ENCODE results near the gene MALRD1.
"Not testable (repeated sequence)": the region's sequence is repeated elsewhere in the genome, so short reads cannot be mapped to it uniquely, and the experiment has no call there.

The MALRD1 gene

DNA sequence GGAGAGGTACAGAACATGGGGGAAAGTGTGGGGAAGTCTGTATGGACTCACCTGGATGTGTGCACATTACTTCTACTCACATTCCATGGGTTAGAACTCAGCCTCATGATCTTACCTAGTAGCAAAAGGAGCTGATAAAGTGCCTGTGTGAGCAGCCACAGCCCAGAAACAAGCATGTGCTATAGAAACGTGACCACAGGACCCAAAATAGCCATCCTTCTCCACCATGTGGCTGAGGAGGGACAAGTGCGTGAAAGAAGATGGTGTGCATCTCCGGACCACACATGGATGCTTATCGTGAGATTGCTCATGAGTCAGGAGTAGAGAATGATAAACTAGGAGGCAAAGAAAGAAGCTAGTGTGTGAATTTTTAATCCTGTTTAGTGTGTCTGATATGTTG is 431.3 kb downstream of the MALRD1 start:
- DNase-seq (ENCODE audit: insufficient read length, low spot score) (no peak), FAIRE-seq (no peak)

DNA sequence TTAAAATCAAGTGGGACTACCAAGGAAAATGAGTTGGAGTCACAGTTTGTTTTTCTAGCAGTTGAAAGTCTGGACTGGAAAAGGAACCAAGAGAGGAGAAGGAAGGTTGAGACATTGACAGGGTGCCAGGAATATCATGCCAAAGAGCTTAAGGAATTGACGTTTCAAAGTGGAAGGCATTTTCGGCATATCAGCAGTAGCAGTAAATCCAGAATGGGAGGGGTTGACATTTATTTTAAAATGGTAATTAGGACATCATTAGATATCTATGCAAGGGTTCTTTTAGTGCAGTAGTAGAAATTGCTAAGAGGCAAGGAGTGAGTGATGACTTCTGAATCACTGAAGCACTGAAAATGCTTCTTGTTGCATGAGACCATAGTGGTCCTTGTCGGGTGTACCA is 431.8 kb downstream of the MALRD1 start:
- DNase-seq (ENCODE audit: insufficient read length, low spot score): no peak
- no peak for FAIRE-seq

DNA sequence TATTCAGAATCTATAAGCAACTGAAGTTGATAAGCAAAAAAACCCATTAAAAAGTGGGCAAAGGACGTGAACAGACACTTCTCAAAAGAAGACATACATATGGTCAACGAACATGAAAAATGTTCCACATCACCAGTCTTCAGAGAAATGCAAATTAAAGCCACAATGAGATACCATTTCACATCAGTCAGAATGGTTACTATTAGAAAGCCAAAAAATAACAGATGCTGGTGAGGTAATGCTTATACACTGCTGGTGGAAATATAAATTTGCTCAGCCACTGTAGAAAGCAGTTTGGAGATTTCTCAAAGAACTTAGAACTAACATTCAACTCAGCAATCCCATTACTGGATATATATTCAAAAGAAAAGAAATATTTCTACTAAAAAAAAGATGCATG is 434.8 kb downstream of the MALRD1 start:
- FAIRE-seq: no peak

DNA sequence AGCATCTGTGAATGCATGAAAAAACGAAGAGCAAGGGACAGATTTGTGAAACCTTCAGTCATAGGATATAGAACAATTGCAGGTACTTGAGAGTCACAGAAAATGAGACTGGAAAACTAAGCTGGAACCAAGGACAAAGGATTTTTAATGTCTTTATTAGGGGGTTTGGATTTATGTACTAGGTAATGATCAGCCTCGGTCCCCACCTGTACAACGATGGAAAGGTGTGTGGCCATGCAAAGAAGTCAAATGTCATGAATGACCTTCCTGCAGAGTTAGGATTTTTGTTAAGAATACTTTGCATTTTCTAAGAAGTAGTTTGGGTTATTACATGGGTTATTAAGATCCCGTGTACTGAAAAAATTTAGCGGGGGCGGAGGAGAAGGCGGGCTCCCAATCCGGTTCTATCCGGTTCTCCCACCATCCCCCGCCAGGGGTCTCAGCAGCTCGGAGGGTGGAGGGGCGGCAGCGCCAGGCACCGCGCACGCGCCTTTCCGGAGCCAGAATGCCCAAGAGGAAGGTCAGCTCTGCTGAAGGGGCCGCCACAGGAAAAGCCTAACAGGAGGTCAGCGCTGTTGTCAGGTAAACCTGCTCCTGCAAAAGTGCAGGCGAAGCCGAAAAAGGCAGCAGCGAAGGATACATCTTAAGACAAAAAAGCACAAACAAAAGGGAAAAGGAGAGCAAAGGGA is 440.1 kb downstream of the MALRD1 start:
- DNase-seq (ENCODE audit: insufficient read length, low spot score) (no peak), FAIRE-seq (no peak)

More for the DNA sequence above, 434.8 kb downstream of the MALRD1 start:
- no peak for DNase-seq (ENCODE audit: insufficient read length, low spot score)

DNA sequence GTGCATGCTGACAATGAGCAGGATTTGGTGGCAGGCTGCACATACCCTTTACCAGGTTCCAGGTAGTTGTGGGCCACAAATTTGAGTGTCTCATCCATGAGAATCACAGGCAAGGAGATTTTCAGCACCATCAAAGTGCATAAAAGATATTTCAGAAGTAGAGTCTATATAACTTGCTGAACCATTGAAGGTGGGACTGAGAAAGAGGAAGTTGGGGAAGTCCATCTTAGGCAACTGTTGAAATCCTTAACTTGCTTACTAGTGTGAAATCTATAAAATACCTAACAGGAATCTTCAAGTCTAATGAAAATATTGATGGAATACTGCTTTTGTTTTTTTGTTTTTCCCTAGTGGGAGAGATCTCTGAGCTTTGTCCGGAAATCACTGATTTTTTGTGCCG is 442.6 kb downstream of the MALRD1 start:
- DNase-seq (ENCODE audit: insufficient read length, low spot score) (no peak), FAIRE-seq (no peak)

DNA sequence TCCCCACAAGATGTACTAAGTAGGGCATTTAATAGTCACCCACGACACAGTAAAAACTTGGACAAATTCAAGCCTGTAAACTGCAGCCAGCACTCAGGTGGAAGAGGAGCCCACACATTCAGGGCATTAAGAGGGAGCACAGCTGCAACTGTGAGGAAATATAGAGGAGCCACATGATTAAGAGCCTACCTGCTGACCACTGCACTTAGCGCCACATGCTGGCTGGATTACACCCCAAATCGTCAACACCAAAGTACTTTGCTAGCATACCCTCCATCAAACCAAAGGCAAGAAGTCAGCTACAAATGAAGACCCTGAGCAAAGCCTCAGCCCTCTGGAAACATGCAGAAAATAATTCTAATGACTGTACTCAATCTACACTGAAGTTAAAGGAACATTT is 445.3 kb downstream of the MALRD1 start:
- no peak for FAIRE-seq
- no peak for DNase-seq (ENCODE audit: insufficient read length, low spot score)

DNA sequence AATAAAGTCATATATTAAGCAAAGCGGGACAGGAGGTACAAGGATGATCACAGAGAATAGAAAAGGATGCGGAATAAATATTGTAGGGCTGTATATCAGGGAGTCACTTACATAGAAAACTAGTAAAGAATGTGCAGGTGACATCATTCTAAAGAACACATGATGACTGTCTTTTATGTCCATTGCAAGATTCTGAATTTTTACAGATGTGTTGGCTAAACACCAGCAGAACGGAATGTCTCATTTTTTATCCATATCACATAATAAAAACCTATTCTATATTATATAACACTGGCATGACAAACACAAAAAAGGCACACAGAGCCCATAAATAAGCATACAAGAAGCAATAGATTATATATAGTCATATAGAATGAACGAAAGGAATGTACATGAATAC is 448.4 kb downstream of the MALRD1 start:
- FAIRE-seq: no peak

DNA sequence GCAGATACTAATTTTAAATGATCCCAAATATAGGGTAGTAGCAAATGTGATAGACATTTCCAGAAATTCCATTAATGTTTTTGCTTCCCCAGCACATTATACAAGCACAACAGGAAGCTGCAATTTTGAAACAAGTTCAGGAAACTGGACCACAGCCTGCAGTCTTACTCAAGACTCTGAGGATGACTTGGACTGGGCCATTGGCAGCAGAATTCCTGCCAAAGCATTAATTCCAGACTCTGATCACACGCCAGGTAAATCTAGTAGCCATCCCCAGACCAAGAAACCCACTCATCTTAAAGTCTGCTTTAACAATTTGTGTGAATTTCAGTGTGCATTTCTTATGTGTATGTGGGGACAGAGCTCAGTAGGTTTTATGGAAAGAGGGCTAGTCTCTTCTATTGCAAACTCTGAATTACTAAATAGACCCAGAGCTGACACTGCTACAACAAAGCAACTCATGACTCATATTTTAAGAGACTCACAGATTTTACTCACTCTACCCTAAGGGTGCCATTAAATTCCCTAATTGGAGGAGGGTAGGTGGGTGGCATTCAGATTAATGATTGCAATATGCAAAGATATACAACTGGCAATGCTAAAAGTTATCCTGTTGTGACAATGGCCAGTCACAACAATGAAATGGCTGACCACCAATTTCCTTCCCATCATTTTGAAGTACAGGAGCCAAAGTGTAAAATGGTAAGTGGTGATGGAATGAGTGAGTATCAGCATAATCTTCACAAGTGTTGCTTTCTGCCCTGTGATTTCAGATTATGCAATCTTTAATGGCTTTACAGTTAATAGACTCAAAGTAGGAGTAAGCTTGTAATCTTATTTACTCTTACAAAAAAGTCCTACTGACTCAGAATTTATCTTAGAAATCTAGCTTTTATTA is 450.0 kb downstream of the MALRD1 start:
- DNase-seq (ENCODE audit: insufficient read length, low spot score) (no peak), FAIRE-seq (no peak)

More for the DNA sequence above, 448.4 kb downstream of the MALRD1 start:
- DNase-seq (ENCODE audit: insufficient read length, low spot score): no peak

DNA sequence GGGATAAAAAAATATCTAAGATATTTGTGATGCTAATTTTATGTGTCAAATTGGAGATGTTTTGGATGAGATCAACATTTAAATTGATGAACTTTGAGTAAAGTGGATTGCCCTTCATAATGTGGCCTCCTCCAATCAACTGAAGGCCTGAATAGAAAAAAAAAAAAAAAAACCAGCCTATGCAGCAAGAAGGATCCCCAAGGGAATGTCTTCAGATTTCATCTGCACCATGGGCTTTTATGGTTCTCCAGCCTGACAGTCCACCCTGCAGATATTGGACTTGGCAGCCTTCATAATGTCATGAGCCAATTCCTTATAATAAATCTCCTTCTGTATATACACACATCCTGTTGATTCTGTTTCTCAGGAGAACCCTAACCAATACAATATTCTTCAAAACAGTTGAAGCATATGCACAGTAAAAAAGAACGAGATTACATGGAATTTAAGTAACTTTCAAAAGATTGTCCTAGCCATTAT is 450.7 kb downstream of the MALRD1 start:
- FAIRE-seq (no peak), DNase-seq (ENCODE audit: insufficient read length, low spot score) (no peak)

DNA sequence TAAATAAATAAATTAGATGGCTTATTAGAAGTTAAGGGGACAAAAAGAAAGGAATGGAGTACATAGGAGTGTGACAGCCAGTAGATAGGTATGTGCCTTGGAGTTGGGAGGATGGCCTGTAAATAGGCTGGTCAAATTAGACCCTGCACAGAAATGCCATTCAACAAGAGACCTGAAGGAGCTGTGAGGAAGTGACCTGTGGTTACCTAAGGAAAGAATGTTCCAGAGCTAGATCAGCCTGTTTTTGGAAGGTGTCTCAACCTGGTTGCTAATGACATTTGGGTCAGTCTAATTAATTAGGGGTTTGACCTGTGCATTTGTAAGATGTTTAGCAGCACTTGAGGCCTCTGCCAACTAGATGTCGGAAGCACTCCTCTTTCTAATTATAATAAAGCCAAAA is 452.4 kb downstream of the MALRD1 start:
- FAIRE-seq (no peak), DNase-seq (ENCODE audit: insufficient read length, low spot score) (no peak)

DNA sequence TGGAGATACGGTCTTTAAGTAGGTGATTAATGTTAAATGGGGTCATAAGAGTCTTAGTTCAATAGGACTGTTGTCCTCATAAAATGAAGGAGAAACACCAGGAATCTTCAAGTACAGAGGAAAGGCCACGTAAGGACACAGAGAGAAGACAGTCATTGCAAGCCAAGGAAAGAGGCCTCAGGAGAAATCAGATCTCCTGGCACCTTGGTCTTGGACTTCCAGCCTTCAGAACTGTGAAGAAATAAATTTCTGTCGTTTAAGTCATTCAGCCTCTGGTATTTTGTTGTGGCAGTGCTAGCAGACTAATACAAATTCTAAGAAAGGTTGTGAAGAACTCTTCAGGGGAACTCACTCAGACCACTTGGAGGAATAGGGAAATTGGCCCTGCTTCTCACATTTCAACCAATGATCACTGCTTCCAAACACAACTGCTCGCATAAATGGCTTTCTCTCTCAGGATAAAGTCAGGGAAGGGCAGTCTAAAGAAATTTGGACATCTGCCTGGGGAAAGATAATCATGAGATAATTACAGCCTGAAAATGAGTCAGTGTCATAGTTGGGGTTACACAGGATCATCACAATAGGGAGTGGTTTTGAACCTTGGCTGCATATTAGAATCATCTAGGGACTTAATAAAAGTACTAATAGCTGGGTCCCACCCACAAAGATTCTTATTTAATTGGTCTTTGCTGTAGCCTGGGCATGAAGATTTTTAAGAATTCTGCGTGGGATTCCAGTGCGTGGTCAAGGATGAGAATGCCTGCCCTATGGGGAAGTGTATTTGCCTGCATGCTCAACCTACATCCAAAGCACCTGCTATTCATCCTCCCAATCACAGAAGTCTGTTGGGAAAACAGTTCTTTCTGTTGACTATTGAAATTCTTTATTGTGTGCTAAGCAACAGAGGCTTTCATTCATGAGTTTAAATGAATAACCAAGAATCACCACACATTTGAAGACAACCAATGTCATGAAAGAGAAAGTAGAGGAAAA is 457.0 kb downstream of the MALRD1 start:
- DNase-seq (ENCODE audit: insufficient read length, low spot score) (no peak), FAIRE-seq (no peak)

DNA sequence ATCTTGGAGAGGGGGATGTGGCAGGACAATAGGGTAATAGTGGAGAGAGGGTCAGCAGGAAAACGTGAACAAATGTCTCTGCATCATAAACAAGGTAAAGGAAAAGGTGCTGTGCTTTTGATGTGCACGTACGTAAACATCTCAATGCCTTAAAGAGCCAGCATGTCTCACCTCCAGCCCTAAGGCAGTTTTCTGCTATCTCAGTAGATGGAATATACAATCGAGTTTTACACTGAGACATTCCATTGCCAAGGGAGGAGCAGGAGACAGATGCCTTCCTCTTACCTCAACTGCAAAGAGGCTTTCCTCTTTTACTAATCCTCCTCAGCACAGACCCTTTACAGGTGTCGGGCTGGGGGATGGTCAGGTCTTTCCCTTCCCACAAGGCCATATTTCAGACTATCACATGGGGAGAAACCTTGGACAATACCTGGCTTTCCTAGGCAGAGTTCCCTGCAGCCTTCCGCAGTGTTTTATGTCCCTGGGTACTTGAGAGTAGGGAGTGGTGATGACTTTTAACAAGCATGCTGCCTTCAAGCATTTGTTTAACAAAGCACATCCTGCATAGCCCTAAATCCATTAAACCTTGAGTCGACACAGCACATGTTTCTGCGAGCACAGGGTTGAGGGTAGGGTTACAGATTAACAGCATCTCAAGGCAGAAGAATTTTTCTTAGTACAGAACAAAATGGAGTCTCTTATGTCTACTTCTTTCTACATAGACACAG is 461.6 kb downstream of the MALRD1 start:
- FAIRE-seq; DNase-seq (ENCODE audit: insufficient read length, low spot score): not testable (repeated sequence)

DNA sequence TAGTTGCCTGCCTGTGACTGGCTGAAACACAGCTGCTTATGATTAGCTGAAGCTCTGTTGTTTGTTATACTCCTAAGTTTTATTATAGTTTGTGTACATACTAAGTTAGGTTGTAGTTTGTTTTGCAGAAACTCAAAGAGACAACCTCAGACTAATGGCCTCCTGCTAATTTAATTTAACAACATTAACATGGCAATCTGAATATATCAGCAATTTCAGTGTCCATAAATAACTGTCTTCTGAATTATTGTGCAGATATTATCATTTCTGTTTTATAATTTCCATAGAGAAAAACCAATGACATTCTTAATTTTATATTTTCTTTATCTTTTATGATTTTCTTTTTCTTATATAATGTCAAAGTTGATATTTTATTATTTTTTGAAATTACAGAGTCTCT is 469.5 kb downstream of the MALRD1 start:
- no peak for FAIRE-seq
- DNase-seq (ENCODE audit: insufficient read length, low spot score): no peak

DNA sequence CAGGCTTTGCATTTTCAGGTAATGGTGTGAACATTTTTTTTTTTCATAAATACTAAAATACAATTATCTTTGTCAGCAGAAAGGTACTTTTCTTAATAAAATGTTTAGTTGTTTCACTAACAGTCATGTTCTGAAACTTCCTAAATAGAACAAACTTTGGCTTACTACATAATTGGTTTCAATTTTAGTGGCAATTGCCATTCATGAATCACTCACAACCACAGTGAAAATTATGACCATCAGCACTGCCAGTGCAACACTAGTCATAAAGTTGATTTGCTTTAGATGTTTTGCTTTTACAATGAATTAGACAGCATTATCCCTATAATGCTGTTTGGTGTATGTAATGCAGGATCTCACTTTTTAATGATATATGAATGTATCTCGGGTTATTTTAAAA is 470.0 kb downstream of the MALRD1 start:
- DNase-seq (ENCODE audit: insufficient read length, low spot score) (no peak), FAIRE-seq (no peak)

DNA sequence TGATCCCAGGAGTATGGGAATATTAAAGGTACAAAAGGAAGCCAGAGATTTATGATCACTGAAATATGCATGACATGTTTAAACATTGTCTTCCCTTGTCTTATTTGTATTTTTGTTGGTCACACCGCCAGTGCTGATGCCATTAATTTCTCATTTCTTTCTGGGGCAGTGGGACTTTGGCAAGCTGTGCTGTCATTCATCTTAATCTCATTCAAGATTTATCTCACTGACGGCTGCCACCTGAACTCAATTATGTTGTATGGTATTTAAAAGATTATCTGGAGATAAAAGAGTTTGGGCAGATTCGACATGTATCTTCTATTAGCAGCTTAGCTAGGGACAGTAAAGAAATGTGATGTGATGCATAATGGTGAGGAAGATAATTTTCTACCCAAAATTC is 482.7 kb downstream of the MALRD1 start:
- FAIRE-seq: no peak

DNA sequence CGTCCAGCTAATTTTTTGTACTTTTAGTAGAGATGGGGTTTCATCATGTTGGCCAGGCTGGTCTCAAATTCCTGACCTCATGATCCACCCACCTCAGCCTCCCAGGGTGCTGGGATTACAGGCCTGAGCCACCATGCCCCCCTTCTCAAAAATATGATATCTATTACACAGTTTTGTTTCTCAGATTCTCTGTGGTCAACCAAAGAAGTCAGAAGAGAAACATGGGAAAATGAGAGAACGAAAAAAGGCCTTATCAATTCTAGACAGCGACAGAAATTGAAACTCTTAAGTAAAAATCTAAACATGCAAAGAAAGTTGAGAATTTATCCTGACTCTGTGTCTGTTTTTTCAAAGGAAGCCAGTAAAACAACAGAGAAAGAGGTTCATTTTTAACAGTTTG is 483.8 kb downstream of the MALRD1 start:
- FAIRE-seq: no peak
- no peak for DNase-seq (ENCODE audit: insufficient read length, low spot score)

More for the DNA sequence above, 482.7 kb downstream of the MALRD1 start:
- DNase-seq (ENCODE audit: insufficient read length, low spot score): no peak

DNA sequence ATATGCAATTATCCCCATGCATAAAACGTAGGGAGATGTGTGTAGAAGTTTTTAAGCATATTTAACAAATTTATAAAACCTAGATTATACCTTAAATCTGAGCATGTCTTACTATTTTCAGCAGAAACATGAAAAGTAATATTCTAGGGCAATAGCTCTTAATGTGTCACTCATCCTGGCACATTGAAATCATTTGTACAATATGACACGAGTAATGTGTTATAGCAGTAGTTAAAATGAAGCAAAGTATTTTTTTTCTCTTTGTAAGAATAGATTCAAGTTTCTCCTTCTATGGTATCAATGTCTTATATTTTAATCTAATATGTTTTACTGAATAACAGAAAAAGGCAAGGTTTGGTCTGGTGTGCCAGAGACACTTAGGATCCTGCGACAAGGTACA is 492.7 kb downstream of the MALRD1 start:
- FAIRE-seq (no peak), DNase-seq (ENCODE audit: insufficient read length, low spot score) (no peak)

DNA sequence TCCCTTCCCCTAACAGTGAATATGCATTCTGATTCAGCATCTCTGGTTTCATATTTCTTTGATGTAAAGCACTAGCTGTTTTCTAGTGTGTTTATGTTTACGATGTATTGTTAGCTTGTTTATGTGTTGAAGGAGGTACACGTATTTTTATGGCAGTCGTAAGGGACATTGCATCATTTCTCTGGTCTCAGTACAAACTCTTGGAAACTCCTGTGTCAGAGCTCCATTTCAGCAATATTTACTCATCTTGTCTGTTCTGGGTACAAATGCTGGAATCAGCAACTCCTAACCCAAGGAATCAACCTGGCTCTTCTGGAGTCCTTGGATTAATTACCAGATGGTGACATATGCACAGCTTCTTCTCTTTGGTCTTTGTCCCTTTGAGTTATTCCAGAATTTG is 497.6 kb downstream of the MALRD1 start:
- FAIRE-seq (no peak), DNase-seq (ENCODE audit: insufficient read length, low spot score) (no peak)

DNA sequence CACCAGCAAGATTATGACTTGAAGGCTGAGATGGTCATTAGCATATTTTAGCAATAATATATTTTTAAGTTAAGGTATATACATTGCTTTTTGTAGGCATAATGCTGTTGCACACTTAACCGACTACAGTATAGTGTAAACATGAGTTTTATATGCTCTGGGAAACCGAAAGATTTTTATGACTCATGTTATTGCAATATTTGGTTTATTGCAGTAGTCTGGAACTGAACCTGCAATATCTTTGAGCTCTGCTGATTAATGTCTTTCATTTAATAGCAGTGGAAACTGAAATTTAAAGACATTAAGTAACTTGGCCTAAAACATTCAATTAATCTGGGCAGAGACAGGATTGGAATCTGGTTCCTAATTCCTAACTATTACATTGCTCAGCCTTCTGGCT is 500.9 kb downstream of the MALRD1 start:
- DNase-seq (ENCODE audit: insufficient read length, low spot score): no peak
- FAIRE-seq: no peak

DNA sequence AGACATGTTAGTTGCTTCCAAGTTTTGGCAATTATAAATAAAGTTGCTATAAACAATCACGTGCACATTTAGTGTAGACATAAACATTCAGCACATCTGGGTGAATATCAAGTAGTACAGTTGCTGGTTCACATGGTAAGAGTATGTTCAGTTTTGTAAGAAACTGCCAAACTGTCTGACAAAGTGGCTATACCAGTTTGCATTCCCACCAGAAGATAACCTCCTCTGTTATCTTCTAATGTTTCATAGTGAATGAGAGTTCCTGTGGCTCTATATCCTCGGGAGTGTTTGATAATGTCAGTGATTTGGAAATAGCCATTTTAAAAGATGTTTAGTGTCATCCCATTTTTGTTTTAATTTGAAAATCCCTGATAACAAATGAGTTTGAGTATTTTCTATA is 508.1 kb downstream of the MALRD1 start:
- no peak for DNase-seq (ENCODE audit: insufficient read length, low spot score)
- no peak for FAIRE-seq

Data from GM19239 (cell line).